GM21529 (cell line): Measurements from ENCODE around the gene KIF26A.

Source experiments
- ATAC-seq: cut with Tn5 transposase; IDR thresholded peaks from one replicate; pipeline ENCODE4 v1.9.1; 2021; ENCODE audit not compliant: unreplicated experiment

The KIF26A gene

DNA sequence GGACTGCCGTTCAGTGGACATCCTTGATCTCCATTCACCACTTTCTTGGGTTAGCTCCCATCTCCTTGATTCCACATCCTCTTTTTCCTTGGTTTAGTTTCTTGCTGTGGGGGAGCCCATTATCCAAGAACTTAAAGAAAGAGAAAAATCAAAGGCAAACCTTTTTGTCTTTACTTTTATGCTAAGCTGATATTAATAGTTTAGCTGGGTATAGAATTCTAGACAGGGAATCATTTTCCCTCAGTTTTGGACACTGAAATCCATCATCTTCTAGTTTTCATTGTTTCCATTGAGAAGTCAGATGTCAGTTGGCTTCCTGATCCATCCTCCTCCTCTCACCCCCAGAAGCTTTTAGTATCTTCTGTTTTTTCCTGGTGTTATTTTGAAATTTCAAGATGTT lies 8.8 kb upstream of the KIF26A start:
- ATAC-seq, result no peak

DNA sequence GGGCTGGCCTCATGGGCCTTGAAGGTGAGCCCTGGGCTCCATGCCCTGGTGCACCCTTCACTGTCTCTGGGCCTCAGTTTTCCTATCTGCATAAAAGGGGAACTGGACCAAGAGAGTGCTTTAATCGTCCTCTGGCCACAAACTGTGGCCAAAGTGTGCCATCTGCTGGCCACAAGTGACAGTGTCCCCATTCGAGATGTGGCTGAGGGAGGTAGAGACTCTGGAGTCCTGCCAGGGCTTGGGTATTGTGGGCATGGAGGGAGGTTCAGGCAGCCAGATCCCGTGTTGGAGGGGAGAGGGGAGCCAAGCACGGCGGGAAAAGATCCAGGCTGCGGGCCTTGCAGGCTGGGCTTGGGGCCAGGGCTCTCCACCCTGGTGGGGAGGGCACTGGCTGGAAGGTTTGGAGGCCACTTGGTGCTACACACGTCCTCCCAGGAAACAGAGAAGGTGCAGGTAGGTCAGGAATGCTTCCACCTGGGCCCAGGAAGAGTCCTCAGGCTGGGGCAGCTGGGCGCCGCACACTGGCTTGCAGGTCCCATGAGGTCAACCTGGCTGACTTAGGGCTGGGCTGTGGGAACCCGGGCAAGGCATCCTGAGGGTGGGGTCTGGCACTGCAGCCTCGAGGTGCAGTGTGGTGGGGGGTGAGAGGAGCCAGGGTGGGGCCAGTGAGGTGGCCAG lies 7.3 kb upstream of the KIF26A start:
- ATAC-seq, result no peak

GRCh38 chr14:104131968-104132732 lies 6.2 kb upstream of the KIF26A start:
- ATAC-seq, result no peak

GRCh38 chr14:104132981-104133380 lies 5.4 kb upstream of the KIF26A start:
- no peak for ATAC-seq

DNA sequence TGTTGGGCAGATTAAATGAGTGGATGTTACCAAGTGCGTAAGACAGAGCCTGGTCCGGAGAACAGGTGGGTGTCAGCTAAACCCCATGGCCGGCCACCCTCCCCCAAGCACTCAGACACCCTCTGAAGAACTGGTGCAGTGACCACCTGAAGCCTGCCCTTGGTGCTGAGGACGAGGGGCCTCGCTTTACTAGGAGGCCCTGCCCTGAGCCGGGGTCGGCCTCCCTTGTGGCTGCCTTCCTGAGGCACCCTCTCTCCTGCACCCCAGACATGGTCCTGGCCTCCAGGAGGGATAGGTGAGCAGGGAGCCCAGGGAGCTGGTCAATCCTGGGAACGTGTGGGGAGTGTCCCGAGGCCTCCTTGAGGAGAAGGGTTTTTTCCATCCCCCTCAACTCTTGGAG lies 4.9 kb upstream of the KIF26A start:
- no peak for ATAC-seq

DNA sequence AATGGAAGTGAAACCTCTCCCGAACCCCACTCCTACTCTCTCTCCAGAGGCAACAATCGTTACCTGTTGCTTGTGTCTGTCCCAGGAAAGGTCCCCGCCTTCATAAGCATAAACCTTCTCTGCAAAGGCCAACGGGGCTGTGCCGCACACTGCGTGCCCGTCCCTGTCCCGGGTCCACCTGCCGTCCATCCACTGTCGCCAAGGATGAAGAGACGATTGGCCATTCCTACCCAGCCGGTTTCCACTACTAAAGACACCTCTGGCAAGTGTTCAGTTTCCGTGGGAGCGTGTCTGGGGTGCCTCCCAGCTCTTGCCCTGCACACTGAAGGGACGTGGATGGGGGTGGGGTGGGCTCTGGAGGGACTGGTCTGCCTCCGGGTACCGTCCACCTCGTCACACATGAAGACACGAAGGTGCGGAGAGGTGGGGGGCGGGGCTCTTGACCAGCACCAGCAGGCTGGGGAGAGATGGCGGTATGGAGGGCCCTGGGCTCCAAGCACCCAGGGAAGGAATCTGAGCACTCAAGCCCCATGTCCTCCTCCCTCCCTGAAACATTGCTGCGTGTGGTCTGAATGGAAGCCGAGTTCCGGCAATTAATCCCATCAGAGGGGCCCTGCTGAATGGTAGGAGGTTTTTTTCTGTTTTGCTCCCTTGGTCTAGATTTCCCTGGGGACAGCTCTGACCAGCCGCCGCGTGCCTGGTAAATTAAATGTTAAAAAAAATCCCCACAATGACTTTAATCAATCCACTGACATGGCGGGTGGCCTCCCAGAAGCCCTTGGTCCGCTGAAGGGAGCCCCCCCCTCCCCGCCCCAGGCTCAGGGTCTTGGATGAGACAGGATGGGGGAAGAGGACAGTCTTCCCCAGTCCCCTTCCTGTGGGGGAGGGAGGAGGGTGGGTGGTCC lies 4.1 kb upstream of the KIF26A start:
- no peak for ATAC-seq

DNA sequence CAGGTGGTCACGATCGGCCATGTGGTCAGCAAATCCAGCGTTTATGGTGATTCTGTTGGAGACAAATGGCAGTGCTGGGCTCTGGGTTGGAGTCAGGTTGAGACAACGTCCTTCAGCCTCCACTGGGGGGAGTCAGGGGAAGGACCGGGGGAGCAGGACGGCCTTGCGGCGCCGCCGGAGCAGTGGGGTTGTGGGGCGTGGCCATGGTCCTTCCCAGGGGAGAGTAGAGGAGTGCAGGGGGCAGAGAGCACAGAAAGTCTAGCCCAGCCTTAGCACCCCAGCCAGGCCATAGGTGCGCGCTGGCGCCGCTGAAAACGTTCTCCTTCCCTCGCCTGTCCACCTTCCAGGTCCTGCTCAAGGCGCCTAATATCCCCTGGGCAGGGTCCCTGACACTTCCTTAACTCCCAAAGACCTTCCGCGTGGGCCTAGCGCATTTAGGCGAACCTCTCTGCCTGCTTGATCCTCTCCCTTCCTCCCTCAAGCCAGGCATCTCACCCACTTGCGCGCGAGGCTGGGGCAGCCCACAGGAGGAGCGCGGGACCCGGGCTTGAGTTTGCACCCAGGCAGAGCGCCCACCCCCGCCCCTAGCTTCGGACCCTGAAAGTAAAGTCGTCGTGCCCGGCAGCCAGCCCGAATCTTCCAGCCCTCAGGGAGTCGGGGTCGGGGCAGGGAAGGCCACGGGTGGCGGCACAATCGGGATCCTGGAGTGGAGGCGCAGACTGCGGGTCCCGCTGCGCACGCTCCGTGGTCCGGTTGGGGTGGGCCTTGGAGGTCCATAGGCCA lies 3.1 kb upstream of the KIF26A start:
- no peak for ATAC-seq

GRCh38 chr14:104135904-104136471 lies 2.4 kb upstream of the KIF26A start:
- ATAC-seq, result no peak

- ATAC-seq, result no peak
Observed at GRCh38 chr14:104136472-104137296, 1.7 kb upstream of the KIF26A start.

DNA sequence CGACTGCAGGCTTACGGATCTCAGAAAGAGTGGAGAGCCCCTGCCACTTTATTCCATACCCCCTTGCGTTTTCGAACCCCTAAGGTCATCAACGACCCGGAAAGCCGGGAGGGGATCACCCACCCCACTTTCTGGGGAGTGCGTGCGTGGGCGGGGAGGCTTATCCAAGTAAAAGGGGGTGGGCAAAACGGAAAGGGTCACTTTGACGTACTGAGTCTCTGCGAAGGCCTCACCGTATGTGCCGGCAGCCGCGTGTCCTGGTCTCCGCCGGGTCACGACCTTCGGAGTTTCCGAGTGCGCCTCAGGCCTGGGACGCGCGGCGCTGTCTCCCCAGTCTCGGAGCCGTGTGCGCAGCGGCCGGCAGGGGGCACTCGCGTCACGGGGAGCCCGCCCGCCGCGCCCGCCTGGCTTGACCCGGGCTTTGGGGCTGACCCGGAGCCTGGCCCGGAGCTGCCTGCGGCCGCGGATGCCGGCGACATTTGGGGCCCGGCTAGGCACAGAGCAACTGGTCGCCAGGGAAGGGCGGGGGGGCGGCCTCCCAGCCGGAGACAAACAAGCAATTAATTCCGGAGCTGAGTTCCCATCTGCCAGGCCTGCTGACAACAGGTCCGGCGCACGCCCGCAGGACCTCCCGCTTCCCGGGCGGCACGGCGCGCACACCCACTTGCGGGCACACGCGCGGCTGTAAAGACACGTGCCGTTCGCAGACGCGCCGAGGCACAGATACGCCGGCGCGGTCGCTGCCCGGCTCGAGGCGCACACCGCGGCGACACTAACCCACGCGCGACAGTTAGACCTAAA lies 890 bp upstream of the KIF26A start:
- no peak for ATAC-seq

DNA sequence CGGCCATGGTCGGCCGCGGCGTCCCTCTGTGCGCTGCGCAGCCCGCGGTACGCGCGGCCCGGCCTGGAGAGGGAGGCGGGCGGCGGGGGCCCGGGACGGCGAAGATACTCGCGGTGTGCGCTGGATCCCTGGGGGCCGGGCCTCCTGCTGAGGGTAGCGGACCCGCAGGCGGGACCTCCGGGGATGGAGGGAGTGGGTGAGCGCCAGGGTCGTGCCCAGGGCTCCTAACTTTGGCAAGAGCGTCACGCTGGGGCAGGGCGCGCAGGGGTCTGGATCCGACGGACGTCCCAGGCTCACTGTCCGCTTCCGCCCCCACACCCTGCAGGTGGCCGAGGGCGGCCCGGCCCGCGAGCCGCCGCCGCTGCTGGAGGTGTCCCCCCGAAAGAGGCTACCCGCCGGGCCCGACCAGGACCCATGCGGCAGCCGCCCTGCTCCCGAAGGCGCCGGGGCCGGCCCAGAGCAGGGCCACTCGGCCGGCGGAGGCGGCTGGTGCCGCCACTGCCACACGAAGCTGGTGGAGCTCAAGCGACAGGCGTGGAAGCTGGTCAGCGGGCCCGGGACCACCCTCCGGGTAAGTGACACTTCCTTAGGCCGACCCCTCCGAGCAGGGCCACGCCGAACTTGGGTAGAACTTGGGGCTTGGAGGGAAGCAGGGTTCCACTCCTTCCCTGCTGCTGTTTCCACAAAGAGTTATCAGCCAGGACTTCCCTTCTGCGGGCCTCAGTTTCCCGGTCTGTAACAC lies 502 bp downstream of the KIF26A start:
- no peak for ATAC-seq

GRCh38 chr14:104139460-104140212 lies 1.2 kb downstream of the KIF26A start:
- no peak for ATAC-seq

- ATAC-seq, result no peak
Observed at GRCh38 chr14:104140213-104140462, 1.8 kb downstream of the KIF26A start.

DNA sequence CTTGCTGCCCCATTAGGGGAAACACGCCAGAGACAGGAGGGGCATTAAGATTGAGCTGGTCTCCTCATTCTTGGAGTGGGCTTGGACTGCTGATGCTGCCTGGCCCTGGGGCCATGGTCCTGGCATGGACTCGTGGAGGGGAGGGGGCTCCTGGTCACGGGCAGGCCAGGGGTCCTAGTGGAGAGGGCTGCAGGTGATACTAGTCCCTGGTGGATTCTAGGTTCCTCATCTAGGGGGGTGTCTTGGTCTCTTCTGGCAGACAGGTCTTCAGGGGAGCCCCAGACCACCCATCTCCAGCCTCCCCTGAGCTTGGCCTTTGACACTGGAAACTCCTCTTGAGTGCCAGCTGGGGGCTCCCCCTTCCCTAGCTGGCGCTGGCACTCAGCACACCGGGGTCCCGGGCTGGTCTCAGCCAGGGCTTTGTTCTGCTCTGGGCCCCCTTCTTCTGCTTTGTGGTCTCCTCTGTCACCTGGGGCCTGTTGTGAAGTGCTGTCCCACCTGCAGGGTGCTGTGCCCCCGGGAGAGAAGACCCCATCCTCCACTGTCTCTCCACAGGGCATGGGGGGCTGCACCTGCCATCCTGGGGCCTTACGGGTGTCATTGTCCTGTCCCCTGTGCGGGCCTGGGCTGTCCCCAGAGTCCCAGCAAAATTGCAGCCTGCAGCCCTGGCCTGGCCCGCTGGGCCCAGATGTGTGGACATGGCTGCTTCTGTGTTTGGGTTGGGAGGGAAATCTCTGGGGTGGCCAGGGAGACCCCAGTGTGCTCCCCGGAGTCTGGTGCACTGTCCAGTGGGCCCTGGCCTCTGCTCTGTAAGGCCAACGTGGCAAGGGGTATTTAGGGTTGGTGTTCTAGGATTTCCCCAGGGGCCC lies 2.3 kb downstream of the KIF26A start:
- no peak for ATAC-seq

- ATAC-seq, result no peak
Observed at GRCh38 chr14:104141621-104142091, 3.3 kb downstream of the KIF26A start.

DNA sequence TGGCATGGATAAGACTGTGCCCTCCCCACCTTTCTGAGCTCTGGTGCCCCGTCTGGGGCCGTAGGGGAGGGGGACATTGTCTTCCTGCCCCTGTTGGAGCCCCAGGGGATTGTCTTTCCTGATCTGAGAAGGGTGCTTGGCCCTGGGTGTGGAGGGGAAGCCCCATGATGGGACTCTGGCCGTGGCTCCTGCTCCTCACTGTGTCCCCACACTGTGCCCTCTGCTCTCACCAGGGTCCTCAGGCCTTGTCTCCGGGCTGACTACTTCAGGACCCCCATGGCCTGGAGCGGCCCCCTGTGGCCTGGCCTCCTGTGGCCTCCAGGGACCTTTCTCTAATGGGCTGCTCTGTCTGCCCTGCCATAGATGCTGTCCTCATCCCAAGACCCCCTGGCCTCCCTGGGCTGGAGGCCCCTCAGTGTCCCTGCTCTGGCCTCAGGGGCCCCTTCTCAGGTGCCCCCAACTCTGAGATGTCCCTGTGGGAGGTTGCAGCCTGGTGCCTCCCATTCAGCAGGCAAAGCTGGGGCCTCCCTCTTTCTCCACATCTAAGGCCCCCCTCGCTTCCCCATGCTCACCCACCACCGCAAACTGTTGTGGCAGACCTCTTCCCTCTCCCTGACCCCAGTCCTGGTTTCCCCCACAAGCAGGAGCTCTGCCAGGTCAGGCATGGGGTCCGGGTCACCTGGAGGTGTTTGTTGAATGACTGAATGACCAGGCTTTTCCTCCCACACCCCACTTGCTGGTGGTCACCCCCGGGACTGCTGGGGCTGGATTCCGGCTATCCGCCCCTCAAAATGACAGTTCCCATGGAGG lies 4.0 kb downstream of the KIF26A start:
- ATAC-seq, result no peak
